Measurements from ENCODE around the gene ZFYVE26. TPM values are rescaled to one million over a fixed set of nuclear protein-coding genes. Genes with fewer than 3 reads are reported as not detected.

ZFYVE26 gene
- total RNA-seq = 12.4 and 17.1 TPM in 2 replicates

GRCh38 chr14:67816326-67817002, at the start of gene ZFYVE26:
Gene ZFYVE26 (minus strand): TSS chr14:67816590. CDS start chr14:67815963, 627 bp downstream.

GRCh38 chr14:67819563-67820421, 3.4 kb upstream of the ZFYVE26 start, which contains the start of gene RAD51B:
Gene RAD51B (plus strand): TSS chr14:67819779.

GRCh38 chr14:67701492-67701891, 114.9 kb downstream of the ZFYVE26 start, which contains the start of gene RDH12:
Gene RDH12 (plus strand): TSS chr14:67701886. CDS start chr14:67722643, 20,757 bp downstream.

Other genes with a start within 250 kb of the ZFYVE26 start
- 17.2 and 18.6 TPM in 2 replicates for gene PIGH, start 216.3 kb downstream of the ZFYVE26 start, total RNA-seq
- gene ARG2, start 196.7 kb downstream of the ZFYVE26 start, total RNA-seq = 1.5 and 16.1 TPM in 2 replicates
- gene VTI1B, start 142.0 kb downstream of the ZFYVE26 start, total RNA-seq = 31.4 and 55.8 TPM in 2 replicates
- 61.4 and 93.0 TPM in 2 replicates for gene RDH11, start 120.8 kb downstream of the ZFYVE26 start, total RNA-seq
- gene RDH12, start 114.7 kb downstream of the ZFYVE26 start, total RNA-seq = not detected in 2 replicates
- gene RAD51B, start 3.2 kb upstream of the ZFYVE26 start, total RNA-seq = 5.6 and 8.6 TPM in 2 replicates

Data from mesangial cell (primary cell).